Memory B cell (primary cell): ENCODE data around the gene SMC3.
"Not testable (repeated sequence)": the region's sequence is repeated elsewhere in the genome, so short reads cannot be mapped to it uniquely, and the experiment has no call there.

Experiments used
- ATAC-seq: fragments of 150-1000 bp; cut with Tn5 transposase; 2 replicates; pipeline ENCODE4 v1.10.0; 2021; ENCODE audit warnings: low read depth, mild to moderate bottlenecking, moderate library complexity
- DNase-seq, 2 donors: peaks; one replicate each; pipeline ENCODE4 v3.0.0; 2022; ENCODE audit warnings: low spot score in 2 of 2
- H3K27ac Mint-ChIP-seq: one replicate; pipeline ENCODE4 v1.8.0; 2022; ENCODE audit warnings: mild to moderate bottlenecking, moderate library complexity, mixed read lengths
- H3K27me3 Mint-ChIP-seq: one replicate; pipeline ENCODE4 v1.8.0; 2022; ENCODE audit warnings: mixed read lengths
- H3K36me3 Mint-ChIP-seq: one replicate; pipeline ENCODE4 v1.8.0; 2022; ENCODE audit warnings: mild to moderate bottlenecking, mixed read lengths
- H3K4me1 Mint-ChIP-seq: one replicate; pipeline ENCODE4 v1.8.0; 2022; ENCODE audit warnings: mixed read lengths
- H3K4me3 Mint-ChIP-seq: one replicate; pipeline ENCODE4 v1.8.0; 2022; ENCODE audit warnings: mild to moderate bottlenecking, moderate library complexity, mixed read lengths
- H3K9me3 Mint-ChIP-seq: one replicate; pipeline ENCODE4 v1.8.0; 2022; ENCODE audit warnings: mixed read lengths

SMC3 gene

GRCh38 chr10:110532628-110533027 is 34.9 kb upstream of the SMC3 start:
- H3K27ac Mint-ChIP-seq, DNase-seq, H3K36me3 Mint-ChIP-seq, H3K9me3 Mint-ChIP-seq, ATAC-seq, H3K27me3 Mint-ChIP-seq, H3K4me3 Mint-ChIP-seq: not testable (repeated sequence)
- H3K4me1 Mint-ChIP-seq = peaks cover 30% of the 10 kb centered on the region

GRCh38 chr10:110533149-110533548 is 34.3 kb upstream of the SMC3 start:
- Mint-ChIP-seq H3K4me3 (no peak overlapping the region), H3K27me3 (peaks cover 3% of the 10 kb centered on the region), H3K9me3 (no peaks in the 10 kb centered on the region), H3K36me3 (no peaks in the 10 kb centered on the region), H3K4me1 (peaks cover 30% of the 10 kb centered on the region), H3K27ac (no peak overlapping the region)
- DNase-seq (no peak), ATAC-seq (no peak)

- Mint-ChIP-seq H3K9me3 (no peaks in the 10 kb centered on the region), H3K4me1 (peaks cover 23% of the 10 kb centered on the region), H3K27ac (no peak overlapping the region), H3K36me3 (no peaks in the 10 kb centered on the region), H3K4me3 (no peak overlapping the region), H3K27me3 (peaks cover 3% of the 10 kb centered on the region)
- ATAC-seq (no peak), DNase-seq (no peak)
These were observed 32.9 kb upstream of the SMC3 start for GRCh38 chr10:110534571-110534970.

GRCh38 chr10:110535958-110536891 is 31.3 kb upstream of the SMC3 start:
- no peaks in the 10 kb centered on the region for H3K9me3 Mint-ChIP-seq
- H3K4me1 Mint-ChIP-seq = peaks cover 20% of the 10 kb centered on the region
- ATAC-seq = peak; percentile 90
- H3K4me3 Mint-ChIP-seq = no peak overlapping the region
- peak in 1 of 2 donors; percentile 50 for DNase-seq
- H3K36me3 Mint-ChIP-seq = no peaks in the 10 kb centered on the region
- H3K27me3 Mint-ChIP-seq = peaks cover 3% of the 10 kb centered on the region
- H3K27ac Mint-ChIP-seq = peak overlapping the region; percentile 39

GRCh38 chr10:110539091-110539490 is 28.4 kb upstream of the SMC3 start:
- DNase-seq = no peak
- peaks cover 18% of the 10 kb centered on the region for H3K4me1 Mint-ChIP-seq
- H3K36me3 Mint-ChIP-seq = no peaks in the 10 kb centered on the region
- no peaks in the 10 kb centered on the region for H3K9me3 Mint-ChIP-seq
- no peak overlapping the region for H3K4me3 Mint-ChIP-seq
- H3K27ac Mint-ChIP-seq = no peak overlapping the region
- ATAC-seq = no peak
- H3K27me3 Mint-ChIP-seq = peaks cover 2% of the 10 kb centered on the region

- ATAC-seq = no peak
- Mint-ChIP-seq H3K4me1 (peaks cover 14% of the 10 kb centered on the region), H3K36me3 (no peaks in the 10 kb centered on the region), H3K4me3 (no peak overlapping the region), H3K27ac (no peak overlapping the region), H3K9me3 (no peaks in the 10 kb centered on the region), H3K27me3 (no peaks in the 10 kb centered on the region)
- DNase-seq = no peak
These were observed 27.5 kb upstream of the SMC3 start for GRCh38 chr10:110540031-110540430.

- Mint-ChIP-seq H3K36me3 (no peaks in the 10 kb centered on the region), H3K27me3 (peaks cover under 1% of the 10 kb centered on the region), H3K4me1 (peaks cover 4% of the 10 kb centered on the region), H3K27ac (no peak overlapping the region), H3K4me3 (no peak overlapping the region), H3K9me3 (no peaks in the 10 kb centered on the region)
- ATAC-seq (no peak), DNase-seq (no peak)
These were observed 22.4 kb upstream of the SMC3 start for GRCh38 chr10:110544958-110545537.

- Mint-ChIP-seq H3K27me3 (peaks cover 4% of the 10 kb centered on the region), H3K9me3 (no peaks in the 10 kb centered on the region), H3K4me3 (no peak overlapping the region), H3K27ac (no peak overlapping the region), H3K4me1 (peaks cover 4% of the 10 kb centered on the region), H3K36me3 (no peaks in the 10 kb centered on the region)
- ATAC-seq (no peak), DNase-seq (no peak)
These were observed 21.4 kb upstream of the SMC3 start for GRCh38 chr10:110546077-110546476.

- H3K9me3 Mint-ChIP-seq = no peaks in the 10 kb centered on the region
- peaks cover 6% of the 10 kb centered on the region for H3K27me3 Mint-ChIP-seq
- DNase-seq = no peak
- no peak overlapping the region for H3K27ac Mint-ChIP-seq
- no peaks in the 10 kb centered on the region for H3K36me3 Mint-ChIP-seq
- peaks cover 4% of the 10 kb centered on the region for H3K4me1 Mint-ChIP-seq
- no peak overlapping the region for H3K4me3 Mint-ChIP-seq
- ATAC-seq = no peak
These were observed 20.9 kb upstream of the SMC3 start for GRCh38 chr10:110546499-110547110.

- peaks cover 4% of the 10 kb centered on the region for H3K4me1 Mint-ChIP-seq
- no peaks in the 10 kb centered on the region for H3K9me3 Mint-ChIP-seq
- no peak overlapping the region for H3K27ac Mint-ChIP-seq
- peaks cover 11% of the 10 kb centered on the region for H3K27me3 Mint-ChIP-seq
- H3K4me3 Mint-ChIP-seq = no peak overlapping the region
- no peaks in the 10 kb centered on the region for H3K36me3 Mint-ChIP-seq
- ATAC-seq (peak; percentile 78), DNase-seq (peak in 1 of 2 donors; percentile 58)
These were observed 20.2 kb upstream of the SMC3 start for GRCh38 chr10:110547139-110547761.

GRCh38 chr10:110548002-110548401 is 19.5 kb upstream of the SMC3 start:
- no peaks in the 10 kb centered on the region for H3K9me3 Mint-ChIP-seq
- ATAC-seq = no peak
- peaks cover 4% of the 10 kb centered on the region for H3K4me1 Mint-ChIP-seq
- H3K36me3 Mint-ChIP-seq = no peaks in the 10 kb centered on the region
- H3K4me3 Mint-ChIP-seq = no peak overlapping the region
- DNase-seq = no peak
- H3K27me3 Mint-ChIP-seq = peaks cover 11% of the 10 kb centered on the region
- no peak overlapping the region for H3K27ac Mint-ChIP-seq

GRCh38 chr10:110549211-110549610 is 18.3 kb upstream of the SMC3 start:
- Mint-ChIP-seq H3K27ac (no peak overlapping the region), H3K4me1 (peaks cover 4% of the 10 kb centered on the region), H3K36me3 (no peaks in the 10 kb centered on the region), H3K27me3 (peaks cover 11% of the 10 kb centered on the region), H3K9me3 (no peaks in the 10 kb centered on the region), H3K4me3 (no peak overlapping the region)
- no peak for ATAC-seq
- DNase-seq = no peak

- H3K27ac Mint-ChIP-seq = no peak overlapping the region
- ATAC-seq (no peak), DNase-seq (no peak)
- peaks cover 11% of the 10 kb centered on the region for H3K27me3 Mint-ChIP-seq
- H3K9me3 Mint-ChIP-seq = no peaks in the 10 kb centered on the region
- no peak overlapping the region for H3K4me3 Mint-ChIP-seq
- peaks cover 6% of the 10 kb centered on the region for H3K4me1 Mint-ChIP-seq
- H3K36me3 Mint-ChIP-seq = no peaks in the 10 kb centered on the region
These were observed 13.6 kb upstream of the SMC3 start for GRCh38 chr10:110553905-110554304.

- Mint-ChIP-seq H3K27me3 (peaks cover 10% of the 10 kb centered on the region), H3K27ac (no peak overlapping the region), H3K36me3 (no peaks in the 10 kb centered on the region), H3K9me3 (no peaks in the 10 kb centered on the region), H3K4me3 (no peak overlapping the region), H3K4me1 (peaks cover 6% of the 10 kb centered on the region)
- DNase-seq (no peak), ATAC-seq (no peak)
These were observed 11.2 kb upstream of the SMC3 start for GRCh38 chr10:110556296-110556695.
